ENCODE results near the gene SEMA7A. TPM values are rescaled to one million over a fixed set of nuclear protein-coding genes. Genes with fewer than 3 reads are reported as not detected.
"Not testable (repeated sequence)": the region's sequence is repeated elsewhere in the genome, so short reads cannot be mapped to it uniquely, and the experiment has no call there.

SEMA7A gene
- total and polyA plus RNA-seq, 9 donors, result 3.8 to 10.4 (median 6.4) TPM

GRCh38 chr15:74393423-74393822, 40.3 kb downstream of the SEMA7A start:
- H3K4me1 ChIP-seq (ENCODE audit: control insufficient read depth, insufficient read depth, low read length), result peaks cover 45% of the 10 kb centered on the region
- H3K27ac ChIP-seq (ENCODE audit: low read length), result no peak overlapping the region
- H3K9me3 ChIP-seq (replicated peaks; ENCODE audit: control insufficient read depth, low read depth, low read length), result no peaks in the 10 kb centered on the region
- WGBS (ENCODE audit: insufficient coverage), result 83% methylated on average over 9 of the region's 13 CpGs
- no peak for DNase-seq
- H3K36me3 ChIP-seq (ENCODE audit: control insufficient read depth, insufficient read depth, low read length), result no peaks in the 10 kb centered on the region
- H3K27me3 ChIP-seq (ENCODE audit: control insufficient read depth, insufficient read depth, low read length), result peaks cover 4% of the 10 kb centered on the region
- no peak overlapping the region for H3K4me3 ChIP-seq (ENCODE audit: low read length)

DNA sequence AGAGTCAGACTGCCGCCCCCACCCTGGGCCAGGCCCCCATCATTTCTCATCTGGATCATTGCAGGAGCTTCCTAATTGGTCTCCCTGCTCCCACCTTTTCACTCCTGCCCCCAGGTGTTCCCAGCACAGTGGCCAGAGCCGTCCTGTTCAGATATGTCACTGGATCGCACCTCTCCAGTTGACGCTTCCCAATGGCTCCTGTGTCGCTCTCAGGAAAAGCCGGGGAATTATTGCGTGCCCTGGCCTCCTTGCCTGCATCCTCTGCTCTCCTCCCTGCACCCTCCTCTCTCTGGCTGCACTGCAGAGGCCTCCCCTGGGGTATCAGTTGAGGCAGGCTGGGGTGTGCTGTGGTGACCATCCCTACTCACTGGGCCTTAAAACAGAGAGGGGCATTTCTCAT, 40.9 kb downstream of the SEMA7A start:
- Histone ChIP-seq H3K27ac (ENCODE audit: low read length) (peak overlapping the region; percentile 65), H3K4me1 (ENCODE audit: control insufficient read depth, insufficient read depth, low read length) (peaks cover 45% of the 10 kb centered on the region), H3K36me3 (ENCODE audit: control insufficient read depth, insufficient read depth, low read length) (no peaks in the 10 kb centered on the region), H3K27me3 (ENCODE audit: control insufficient read depth, insufficient read depth, low read length) (peaks cover 4% of the 10 kb centered on the region), H3K4me3 (ENCODE audit: low read length) (no peak overlapping the region), H3K9me3 (replicated peaks; ENCODE audit: control insufficient read depth, low read depth, low read length) (no peaks in the 10 kb centered on the region)
- WGBS (ENCODE audit: insufficient coverage), result 49% methylated on average over 3 of the region's 7 CpGs
- no peak for DNase-seq

DNA sequence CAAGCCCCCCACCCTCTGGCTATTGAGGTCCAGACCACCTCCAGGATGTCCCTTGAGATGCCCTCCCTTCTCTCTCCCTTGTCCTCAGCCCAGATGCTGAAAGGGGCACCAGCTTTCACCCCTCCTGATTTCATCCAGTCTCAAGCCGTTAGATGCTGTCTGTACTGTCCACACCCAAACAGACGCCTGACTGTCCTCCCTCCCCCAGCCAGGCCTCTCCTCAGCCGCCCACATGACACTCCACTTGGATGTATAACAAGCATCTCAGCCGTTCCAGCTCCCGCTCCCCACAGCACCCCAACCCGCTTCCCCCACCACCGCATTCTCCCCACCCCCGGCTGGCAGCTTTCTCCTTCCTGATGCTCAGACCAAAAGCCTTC, 41.3 kb downstream of the SEMA7A start:
- Histone ChIP-seq H3K9me3 (replicated peaks; ENCODE audit: control insufficient read depth, low read depth, low read length) (no peaks in the 10 kb centered on the region), H3K4me1 (ENCODE audit: control insufficient read depth, insufficient read depth, low read length) (peaks cover 43% of the 10 kb centered on the region), H3K4me3 (ENCODE audit: low read length) (no peak overlapping the region), H3K27ac (ENCODE audit: low read length) (peak overlapping the region; percentile 65), H3K27me3 (ENCODE audit: control insufficient read depth, insufficient read depth, low read length) (peaks cover 4% of the 10 kb centered on the region), H3K36me3 (ENCODE audit: control insufficient read depth, insufficient read depth, low read length) (no peaks in the 10 kb centered on the region)
- DNase-seq, result peak; percentile 86
- 13% methylated on average over 8 of the region's 8 CpGs for WGBS (ENCODE audit: insufficient coverage)

DNA sequence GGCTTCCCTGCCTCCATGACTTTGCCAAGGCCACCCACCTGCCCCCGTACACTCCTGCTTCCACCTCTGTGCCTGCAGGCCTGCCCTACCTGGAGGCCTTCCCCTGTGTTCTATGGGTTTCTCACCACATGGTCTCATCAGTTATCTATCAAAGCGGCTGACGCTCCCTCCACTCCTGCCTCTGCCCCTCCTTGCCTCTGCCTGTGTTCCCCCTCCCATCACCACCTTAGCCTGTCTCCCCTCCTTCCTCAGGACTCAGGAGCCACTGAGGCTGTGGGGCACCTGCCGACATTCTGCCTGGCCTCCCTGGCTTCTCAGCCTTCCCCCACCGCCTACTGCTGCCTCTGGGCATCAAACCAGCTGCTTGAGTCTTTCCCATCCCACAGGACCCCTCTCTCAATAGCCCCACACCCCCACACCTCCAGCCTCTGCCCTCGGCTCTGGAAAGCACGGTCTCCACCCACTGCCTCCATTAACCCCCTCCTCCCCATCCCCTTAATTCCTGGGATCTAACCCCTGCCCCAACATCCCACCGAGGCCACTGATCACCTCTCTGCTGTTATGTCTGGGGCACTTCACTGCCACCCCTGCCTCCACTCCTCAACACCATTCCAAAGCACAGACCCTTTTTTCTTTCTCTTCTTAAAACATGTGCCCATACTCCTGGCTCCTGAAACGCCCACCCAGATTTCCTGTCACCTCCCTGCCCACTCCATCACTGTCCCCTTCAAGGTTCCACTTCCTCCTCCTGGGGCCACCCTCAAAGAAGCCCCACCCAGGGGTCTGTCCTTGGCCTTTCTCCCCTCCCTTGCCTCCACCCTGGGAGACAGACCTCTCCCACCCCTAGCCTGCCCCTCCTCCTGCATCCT, 41.9 kb downstream of the SEMA7A start:
- Histone ChIP-seq H3K27ac (ENCODE audit: low read length) (peak overlapping the region; percentile 65), H3K36me3 (ENCODE audit: control insufficient read depth, insufficient read depth, low read length) (no peaks in the 10 kb centered on the region), H3K4me3 (ENCODE audit: low read length) (no peak overlapping the region), H3K4me1 (ENCODE audit: control insufficient read depth, insufficient read depth, low read length) (peaks cover 41% of the 10 kb centered on the region), H3K9me3 (replicated peaks; ENCODE audit: control insufficient read depth, low read depth, low read length) (no peaks in the 10 kb centered on the region), H3K27me3 (ENCODE audit: control insufficient read depth, insufficient read depth, low read length) (peaks cover 4% of the 10 kb centered on the region)
- 49% methylated on average over 9 of the region's 9 CpGs for WGBS (ENCODE audit: insufficient coverage)
- no peak for DNase-seq

- H3K4me3 ChIP-seq (ENCODE audit: low read length), result no peak overlapping the region
- H3K27ac ChIP-seq (ENCODE audit: low read length), result no peak overlapping the region
- no peaks in the 10 kb centered on the region for H3K9me3 ChIP-seq (replicated peaks; ENCODE audit: control insufficient read depth, low read depth, low read length)
- peaks cover 4% of the 10 kb centered on the region for H3K27me3 ChIP-seq (ENCODE audit: control insufficient read depth, insufficient read depth, low read length)
- no peak for DNase-seq
- WGBS (ENCODE audit: insufficient coverage), result 78% methylated on average over 9 of the region's 12 CpGs
- H3K36me3 ChIP-seq (ENCODE audit: control insufficient read depth, insufficient read depth, low read length), result no peaks in the 10 kb centered on the region
- H3K4me1 ChIP-seq (ENCODE audit: control insufficient read depth, insufficient read depth, low read length), result peaks cover 41% of the 10 kb centered on the region
These were observed 43.0 kb downstream of the SEMA7A start for GRCh38 chr15:74390647-74391288.

DNA sequence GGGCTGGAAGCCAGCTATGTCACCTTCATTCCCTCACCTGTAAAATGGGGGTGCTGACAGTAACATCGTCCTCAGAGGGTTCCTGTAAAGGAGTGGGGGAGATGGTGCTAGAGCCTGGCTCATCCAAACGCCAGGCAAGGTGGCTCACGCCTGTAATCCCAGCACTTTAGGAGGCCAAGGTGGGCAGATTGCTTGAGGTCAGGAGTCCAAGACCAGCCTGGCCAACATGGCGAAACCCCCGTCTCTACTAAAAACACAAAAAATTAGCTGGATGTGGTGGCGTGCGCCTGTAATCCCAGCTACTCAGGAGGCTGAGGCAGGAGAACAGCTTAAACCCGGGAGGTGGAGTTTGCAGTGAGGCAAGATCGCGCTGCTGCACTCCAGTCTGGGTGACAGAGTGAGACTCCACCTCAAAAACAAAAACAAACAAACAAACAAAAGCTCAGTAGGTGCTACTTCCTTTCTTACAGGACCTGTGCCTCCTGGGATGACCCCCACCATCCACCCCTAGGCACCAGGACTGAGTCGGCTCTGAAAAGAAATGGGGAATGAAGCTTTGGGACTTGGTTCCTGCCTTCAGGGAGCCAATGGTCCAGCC, 43.6 kb downstream of the SEMA7A start:
- H3K36me3 ChIP-seq (ENCODE audit: control insufficient read depth, insufficient read depth, low read length); H3K4me3 ChIP-seq (ENCODE audit: low read length); H3K9me3 ChIP-seq (replicated peaks; ENCODE audit: control insufficient read depth, low read depth, low read length); DNase-seq; H3K27me3 ChIP-seq (ENCODE audit: control insufficient read depth, insufficient read depth, low read length); H3K27ac ChIP-seq (ENCODE audit: low read length): not testable (repeated sequence)
- WGBS (ENCODE audit: insufficient coverage), result 85% methylated on average over 5 of the region's 11 CpGs
- peaks cover 41% of the 10 kb centered on the region for H3K4me1 ChIP-seq (ENCODE audit: control insufficient read depth, insufficient read depth, low read length)

DNA sequence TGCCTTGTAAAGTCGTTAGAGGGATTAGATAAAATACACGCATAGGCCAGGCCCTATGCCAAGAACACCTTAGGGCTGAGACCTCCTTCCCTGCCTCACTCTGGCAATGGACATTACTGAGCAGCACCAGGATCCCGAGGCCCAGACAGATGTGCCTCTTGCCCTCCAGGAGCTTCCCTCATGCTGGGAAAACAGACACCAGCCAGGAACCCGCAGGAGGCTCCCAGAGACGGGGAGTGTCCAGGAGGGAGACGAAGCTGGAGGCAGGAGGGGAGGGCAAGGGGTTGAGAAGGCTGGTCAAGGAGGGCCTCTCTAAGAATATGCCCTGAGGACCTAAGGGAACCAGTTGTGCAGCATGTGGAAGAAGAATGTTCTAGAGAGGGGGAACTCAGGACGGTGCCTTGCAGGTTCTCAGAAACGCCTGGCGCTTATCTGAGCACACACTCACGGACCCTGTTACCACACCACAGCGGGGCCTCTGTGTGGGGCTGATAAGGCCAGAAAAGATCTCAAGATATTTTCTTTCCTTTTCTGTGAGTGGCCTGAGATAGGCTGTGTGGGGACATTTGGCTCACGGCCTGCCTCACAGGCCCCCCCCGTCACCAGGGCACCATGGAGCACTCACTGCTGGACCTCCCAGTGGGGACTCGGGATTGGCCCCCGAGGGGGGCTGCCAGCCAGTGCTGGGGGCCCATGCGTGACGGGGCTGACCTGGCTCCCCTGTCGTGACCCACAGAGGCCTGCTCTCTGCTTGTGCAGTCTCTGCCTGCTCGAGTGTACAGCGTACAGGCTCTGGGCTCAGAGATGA, 44.3 kb downstream of the SEMA7A start:
- WGBS (ENCODE audit: insufficient coverage), result 69% methylated on average over 13 of the region's 20 CpGs
- H3K27me3 ChIP-seq (ENCODE audit: control insufficient read depth, insufficient read depth, low read length), result peaks cover 4% of the 10 kb centered on the region
- H3K27ac ChIP-seq (ENCODE audit: low read length), result no peak overlapping the region
- H3K4me3 ChIP-seq (ENCODE audit: low read length), result no peak overlapping the region
- no peak for DNase-seq
- no peaks in the 10 kb centered on the region for H3K36me3 ChIP-seq (ENCODE audit: control insufficient read depth, insufficient read depth, low read length)
- H3K9me3 ChIP-seq (replicated peaks; ENCODE audit: control insufficient read depth, low read depth, low read length), result no peaks in the 10 kb centered on the region
- peaks cover 46% of the 10 kb centered on the region for H3K4me1 ChIP-seq (ENCODE audit: control insufficient read depth, insufficient read depth, low read length)

GRCh38 chr15:74388363-74388951, 45.3 kb downstream of the SEMA7A start:
- Histone ChIP-seq H3K4me3 (ENCODE audit: low read length) (no peak overlapping the region), H3K36me3 (ENCODE audit: control insufficient read depth, insufficient read depth, low read length) (no peaks in the 10 kb centered on the region), H3K9me3 (replicated peaks; ENCODE audit: control insufficient read depth, low read depth, low read length) (no peaks in the 10 kb centered on the region), H3K4me1 (ENCODE audit: control insufficient read depth, insufficient read depth, low read length) (peaks cover 52% of the 10 kb centered on the region), H3K27ac (ENCODE audit: low read length) (no peak overlapping the region), H3K27me3 (ENCODE audit: control insufficient read depth, insufficient read depth, low read length) (peaks cover 4% of the 10 kb centered on the region)
- DNase-seq, result no peak
- 66% methylated on average over 9 of the region's 10 CpGs for WGBS (ENCODE audit: insufficient coverage)

DNA sequence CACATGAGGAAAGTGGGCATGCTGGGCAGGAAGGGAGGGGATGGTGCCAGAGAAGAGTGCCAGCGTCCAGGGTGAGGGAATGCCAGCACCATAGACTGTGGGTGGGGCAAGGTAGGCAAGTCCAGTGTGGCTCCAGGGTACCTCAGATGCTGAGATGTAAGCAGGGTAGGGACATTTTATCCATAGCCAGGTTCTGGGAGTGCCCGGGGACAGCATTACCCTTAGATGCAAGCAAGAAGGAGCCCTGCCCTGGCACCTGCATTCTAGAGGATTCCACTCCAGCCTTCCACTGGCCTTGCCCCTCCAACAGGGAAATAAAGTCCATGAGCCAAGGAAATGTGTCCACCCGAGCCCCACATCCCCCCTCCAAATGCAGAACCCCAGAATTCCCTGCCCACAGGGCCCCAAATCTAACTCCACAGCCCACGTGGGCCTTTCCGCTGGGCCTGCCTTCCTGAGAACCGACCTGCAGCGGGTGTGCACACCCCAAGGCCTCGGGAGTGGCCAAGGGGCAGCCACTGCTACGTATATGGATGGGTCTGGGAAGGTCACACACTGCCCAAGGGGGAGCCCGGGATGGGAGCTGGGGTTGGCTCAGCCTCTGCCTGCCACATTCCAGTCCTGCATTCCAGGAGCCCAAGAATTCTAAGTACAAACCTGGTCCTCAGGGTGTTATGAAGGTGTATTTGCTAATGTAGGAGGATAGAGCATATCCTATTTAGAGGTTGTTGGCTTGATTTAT, 46.0 kb downstream of the SEMA7A start:
- WGBS (ENCODE audit: insufficient coverage), result 67% methylated on average over 10 of the region's 10 CpGs
- H3K27me3 ChIP-seq (ENCODE audit: control insufficient read depth, insufficient read depth, low read length), result peaks cover 4% of the 10 kb centered on the region
- H3K36me3 ChIP-seq (ENCODE audit: control insufficient read depth, insufficient read depth, low read length), result no peaks in the 10 kb centered on the region
- no peak for DNase-seq
- peaks cover 47% of the 10 kb centered on the region for H3K4me1 ChIP-seq (ENCODE audit: control insufficient read depth, insufficient read depth, low read length)
- no peaks in the 10 kb centered on the region for H3K9me3 ChIP-seq (replicated peaks; ENCODE audit: control insufficient read depth, low read depth, low read length)
- no peak overlapping the region for H3K4me3 ChIP-seq (ENCODE audit: low read length)
- no peak overlapping the region for H3K27ac ChIP-seq (ENCODE audit: low read length)
